Heart right ventricle (tissue), 16 donors: ENCODE results near the gene PPM1A. TPM values are rescaled to one million over a fixed set of nuclear protein-coding genes. Genes with fewer than 3 reads are reported as not detected.

Experiments used
- ATAC-seq, 8 donors: fragments of 200-7000 bp; cut with Tn5 transposase; one replicate each; pipeline ENCODE4 v1.9.1; 2020; ENCODE audit warnings: mild to moderate bottlenecking in 8 of 8, moderate library complexity in 8 of 8, moderate number of reproducible peaks in 1 of 8
- DNase-seq, 2 donors: peaks; one replicate each; pipeline ENCODE4 v3.0.0-alpha.2; 2020
- H3K27ac ChIP-seq, 10 donors: fragments of 200-600 bp; sonication (generic) in 2 of 10; one replicate each; pipeline versions ENCODE4 v1.5.0 to v1.8.0; 2020 to 2022; ENCODE audit warnings: mild to moderate bottlenecking in 3 of 10
- H3K27me3 ChIP-seq, 7 donors: fragments of 200-600 bp; one replicate each; pipeline ENCODE4 v1.8.0; 2021 to 2022; ENCODE audit warnings: mild to moderate bottlenecking in 2 of 7
- H3K36me3 ChIP-seq, 9 donors: fragments of 200-600 bp; sonication (generic) in 1 of 9; one replicate each; pipeline versions ENCODE4 v1.5.0 to v1.8.0; 2020 to 2022; ENCODE audit warnings: mild to moderate bottlenecking in 2 of 9
- H3K4me1 ChIP-seq, 9 donors: fragments of 200-600 bp; sonication (generic) in 1 of 9; one replicate each; pipeline versions ENCODE4 v1.5.0 to v1.8.0; 2020 to 2022; ENCODE audit warnings: mild to moderate bottlenecking in 4 of 9
- H3K4me3 ChIP-seq, 10 donors: fragments of 200-600 bp; sonication (generic) in 2 of 10; one replicate each; pipeline versions ENCODE4 v1.5.0 to v1.8.0; 2020 to 2022; ENCODE audit warnings: mild to moderate bottlenecking in 7 of 10, moderate library complexity in 2 of 10
- H3K9me3 ChIP-seq, 11 donors: fragments of 200-600 bp in 10 of 11; sonication (generic) in 2 of 11; one replicate each; pipeline versions ENCODE4 v1.5.0 to v1.8.0; 2013 to 2022; ENCODE audit warnings: mild to moderate bottlenecking in 2 of 11, control low read depth in 1 of 11, moderate library complexity in 1 of 11
- WGBS, 2 donors: extraction: QIAGEN DNeasy Blood & Tissue Kit; methylation state at CpG; one replicate each; pipeline ENCODE4 v1.1.7; 2013; ENCODE audit warnings: inconsistent platforms in 1 of 2; 5-methylcytosine and 5-hydroxymethylcytosine counted together
- intact Hi-C, 10 donors: fragments of 100-400 bp; cut with DNase I; formaldehyde crosslinking; loops; one replicate each; pipeline versions ENCODE4 v1.11.1 to v1.14.2; 2022
- long read RNA-seq, 3 donors: library from polyadenylated mRNA; unstranded; transcript quantifications; one replicate each; pipeline ENCODE4 v2.0.0, GENCODE V29; 2020 to 2021
- polyA plus RNA-seq, 2 donors: library from polyadenylated mRNA; stranded (reverse); fragments of 200-250 nt; gene quantifications; one replicate each; pipeline ENCODE4 v1.2.3, GENCODE V29; 2013
- total RNA-seq, 10 donors: library from RNA; stranded (reverse); fragmentation: NEBNext Ultra II Directional in 3 of 10; extraction: Animal tissue kit (Norgen Biotek cat#: 25700) in 3 of 10; gene quantifications; one replicate each; pipeline versions ENCODE4 v1.2.1 to v1.2.4, GENCODE V29; 2021 to 2023
- TF ChIP-seq, protein P1 (sequence below), 9 donors: fragments of 200-600 bp; sonication (generic) in 2 of 9; IDR thresholded peaks; one replicate each; pipeline versions ENCODE4 v1.5.0 to v1.8.0; 2021 to 2022; ENCODE audit warnings: antibody characterized with exemption in 9 of 9, mild to moderate bottlenecking in 5 of 9, moderate library complexity in 1 of 9
- donor health status: Arrhythmogenic right ventricular cardiomyopathy.
- donor health status: ischemic (EF 13 %, LVEDD 7.1; RV severe dilation, severe dysfunction).
- donor health status: healthy with polysubstance abuse.
- donor health status: DM: no; HTN: yes; CAD: no.
- donor health status: DM: no; HTN: no; CAD: no.
- donor health status: ischemic (EF 25% LVEDD 6.9; RV normal size, moderate dysfunction).
- donor health status: ischemic (EF 25% LVEDD 5.7; RV mildly dilated, moderate dysfunction).
- donor health status: healthy.
- donor health status: DM: yes; HTN: yes; CAD: no.
- donor health status: Ischemic cardiomyopathy.
- donor health status: ischemic (EF 35%, LVEDD 5.7; RV mildly dilated, moderate dysfunction).
- donor health status: nonischemic (EF 11% LVEDD 7.7; RV severe dilation, severe dysfunction).
- donor health status: DM: yes; HTN: yes; CAD: no.
- donor health status: PGD.
- donor health status: ischemic (EF 29% LVEDD 5.4; RV normal size, mild dysfunction).
- donor health status: nonischemic (EF 23%, LVEDD 6.1; RV moderate dilation, normal function).

Gene PPM1A
- total RNA-seq (100 to 1,000 TPM in 5 of 10 donors, 10 to 100 TPM in 5; 79.9 to 122 (median 101) TPM), polyA plus RNA-seq (10 to 100 TPM; 27.0 to 29.0 TPM)
- long read RNA-seq, donor 1, full-length matches to known transcripts = 148 of 207 reads
- long read RNA-seq, donor 1, partial matches to known transcripts = 16 of 207 reads
- long read RNA-seq, donor 1, other reads (novel, unspliced or antisense) = 43 of 207 reads
- long read RNA-seq, donor 2, full-length matches to known transcripts = 118 of 185 reads
- long read RNA-seq, donor 2, partial matches to known transcripts = 27 of 185 reads
- long read RNA-seq, donor 2, other reads (novel, unspliced or antisense) = 40 of 185 reads
- long read RNA-seq, donor 3, full-length matches to known transcripts = 54 of 114 reads
- long read RNA-seq, donor 3, partial matches to known transcripts = 21 of 114 reads
- long read RNA-seq, donor 3, other reads (novel, unspliced or antisense) = 39 of 114 reads

DNA sequence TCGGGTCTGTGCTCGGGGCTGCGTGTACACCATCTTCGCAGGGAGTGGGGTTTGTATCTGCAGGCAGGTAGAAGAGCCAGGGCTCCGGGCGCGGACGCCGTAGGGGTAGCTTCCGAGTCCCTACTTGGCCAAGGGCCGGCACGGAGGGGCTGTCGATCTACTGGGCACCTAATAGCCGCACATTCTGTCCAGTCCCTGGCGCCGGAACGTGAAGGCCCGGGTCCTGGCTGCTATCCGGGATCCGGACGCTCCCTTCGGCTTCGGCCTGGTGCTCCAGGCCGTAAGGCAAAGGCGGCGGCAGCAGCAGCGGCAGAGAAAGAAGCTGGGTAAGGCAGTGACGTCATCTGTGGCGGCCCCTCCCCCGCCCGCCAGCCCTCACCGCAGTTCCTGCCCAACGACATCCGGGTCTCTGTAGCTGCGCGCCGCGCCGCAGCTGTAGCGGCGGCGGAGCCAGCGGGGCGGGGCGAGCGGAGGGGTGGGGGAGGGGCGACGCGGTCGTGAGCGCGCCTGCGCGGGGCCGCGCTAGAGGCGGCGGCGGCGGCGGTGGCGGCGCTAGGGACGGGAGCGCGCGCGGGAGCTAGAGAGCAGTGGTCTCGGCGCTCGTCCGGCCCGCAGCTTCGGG is at the start of gene PPM1A:
Gene PPM1A, plus strand, starts transcription at position 525 of the 622 bp plus-strand sequence. CDS start 33,483 bp downstream, outside the sequence.
- intact Hi-C loops = loop anchor here in 6 of 10 donors (2.0 to 10.0 kb wide), 4 partner anchors 82 to 157 kb away; partner anchors contain the start of genes PCNX4 (in 3 of the 6) and DHRS7 (in 1 of the 6)
- peak; percentile 93 to 98 (median 96) for ATAC-seq
- Histone ChIP-seq H3K9me3 (no peaks in the 10 kb centered on the region), H3K4me1 (peaks cover 0 to 54% (median 34%) of the 10 kb centered on the region in 9 donors), H3K4me3 (peak within 1 kb of the TSS; percentile 71 to 96 (median 82)), H3K27me3 (no peaks in the 10 kb centered on the region), H3K27ac (peak within 1 kb of the TSS; percentile 97 to 100 (median 99)), H3K36me3 (no peaks in the 10 kb centered on the region)
- peak; percentile 95 to 97 for DNase-seq
- WGBS, 2 donors = 0% methylated on average over 66 to 74 of the region's 74 CpGs
- TF ChIP-seq, protein P1, sequence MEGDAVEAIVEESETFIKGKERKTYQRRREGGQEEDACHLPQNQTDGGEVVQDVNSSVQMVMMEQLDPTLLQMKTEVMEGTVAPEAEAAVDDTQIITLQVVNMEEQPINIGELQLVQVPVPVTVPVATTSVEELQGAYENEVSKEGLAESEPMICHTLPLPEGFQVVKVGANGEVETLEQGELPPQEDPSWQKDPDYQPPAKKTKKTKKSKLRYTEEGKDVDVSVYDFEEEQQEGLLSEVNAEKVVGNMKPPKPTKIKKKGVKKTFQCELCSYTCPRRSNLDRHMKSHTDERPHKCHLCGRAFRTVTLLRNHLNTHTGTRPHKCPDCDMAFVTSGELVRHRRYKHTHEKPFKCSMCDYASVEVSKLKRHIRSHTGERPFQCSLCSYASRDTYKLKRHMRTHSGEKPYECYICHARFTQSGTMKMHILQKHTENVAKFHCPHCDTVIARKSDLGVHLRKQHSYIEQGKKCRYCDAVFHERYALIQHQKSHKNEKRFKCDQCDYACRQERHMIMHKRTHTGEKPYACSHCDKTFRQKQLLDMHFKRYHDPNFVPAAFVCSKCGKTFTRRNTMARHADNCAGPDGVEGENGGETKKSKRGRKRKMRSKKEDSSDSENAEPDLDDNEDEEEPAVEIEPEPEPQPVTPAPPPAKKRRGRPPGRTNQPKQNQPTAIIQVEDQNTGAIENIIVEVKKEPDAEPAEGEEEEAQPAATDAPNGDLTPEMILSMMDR (IDR thresholded peaks at IDR 0.05) = no peak

DNA sequence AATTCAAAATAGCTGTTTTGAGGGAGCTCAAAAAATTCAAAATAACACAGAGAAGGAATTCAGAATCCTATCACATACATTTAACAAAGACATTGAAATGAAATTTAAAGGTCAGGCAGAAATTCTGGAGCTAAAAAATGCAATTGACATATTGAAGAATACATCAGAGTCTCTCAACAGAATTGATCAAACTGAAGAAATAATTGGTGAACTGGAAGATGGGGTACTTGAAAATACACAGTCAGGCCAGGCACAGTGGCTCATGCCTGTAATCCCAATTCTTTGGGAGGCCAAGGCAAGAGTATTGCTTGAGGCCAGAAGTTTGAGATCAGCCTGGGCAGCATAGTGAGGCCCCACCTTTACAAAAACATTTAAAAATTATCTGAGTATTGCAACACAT is 49.7 kb upstream of the PPM1A start:
- intact Hi-C loops = loop anchor here in 7 of 10 donors (5.0 to 10.0 kb wide), 7 partner anchors 125 to 365 kb away; partner anchors contain the start of gene C14orf39 (in 1 of the 7)
- no peak for DNase-seq
- TF ChIP-seq, protein P1 (IDR thresholded peaks at IDR 0.05) = no peak
- Histone ChIP-seq H3K36me3 (no peaks in the 10 kb centered on the region), H3K4me3 (no peak overlapping the region), H3K27me3 (no peaks in the 10 kb centered on the region), H3K9me3 (peaks cover 0 to 30% (median 13%) of the 10 kb centered on the region in 11 donors), H3K4me1 (peaks cover 0 to 13% (median 4%) of the 10 kb centered on the region in 9 donors), H3K27ac (no peak overlapping the region)
- ATAC-seq = no peak

DNA sequence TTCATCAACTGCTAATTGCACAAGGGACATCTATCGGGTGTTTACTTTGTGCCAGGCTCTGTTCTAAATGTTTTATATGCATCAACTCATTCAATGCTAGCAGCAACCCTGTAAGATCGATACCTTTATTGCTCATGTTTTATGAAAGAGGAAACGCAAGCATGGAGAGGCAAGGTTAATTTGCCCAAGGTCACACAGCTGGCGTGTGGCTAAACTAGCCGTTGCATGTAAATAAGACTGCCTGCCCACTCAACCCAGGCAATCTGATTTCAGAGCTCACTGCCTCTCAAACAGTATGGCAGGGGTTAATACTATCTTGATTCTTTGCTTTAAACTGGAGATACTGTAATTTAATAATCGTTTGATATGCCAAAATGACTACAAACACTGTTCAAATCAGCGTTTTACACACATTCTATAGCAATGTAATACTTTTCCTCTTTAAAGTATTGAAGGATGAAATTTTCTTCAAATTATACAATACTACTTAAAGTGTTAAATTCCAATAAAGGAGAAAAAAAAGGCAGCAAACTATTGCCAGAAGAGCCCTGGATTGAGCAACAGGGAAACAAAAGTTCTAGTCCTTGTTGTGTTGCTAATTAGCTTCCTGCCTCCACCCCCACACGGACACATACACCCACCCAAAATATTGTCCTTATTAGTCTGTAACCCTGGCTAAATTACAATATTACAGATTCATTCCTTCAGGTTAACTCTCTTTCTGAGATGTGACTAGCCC is 44.7 kb upstream of the PPM1A start:
- H3K4me1 ChIP-seq = peaks cover 0 to 15% (median 8%) of the 10 kb centered on the region in 9 donors
- H3K36me3 ChIP-seq = no peaks in the 10 kb centered on the region
- no peaks in the 10 kb centered on the region for H3K27me3 ChIP-seq
- TF ChIP-seq, protein P1 (IDR thresholded peaks at IDR 0.05) = no peak
- ATAC-seq (peak in 3 of 8 donors; percentile 17 to 53 (median 19)), DNase-seq (no peak)
- peak overlapping the region in 6 of 10 donors; percentile 2 to 44 (median 27) for H3K27ac ChIP-seq
- no peak overlapping the region for H3K4me3 ChIP-seq
- intact Hi-C loops = no loop called here
- WGBS, 2 donors = 51 to 58% methylated on average over 8 of the region's 8 CpGs
- H3K9me3 ChIP-seq = peaks cover 0 to 21% (median 8%) of the 10 kb centered on the region in 11 donors
